Choroid plexus epithelial cell (primary cell): Measurements from ENCODE around the gene ATP6V0D1.
"Not testable (repeated sequence)": the region's sequence is repeated elsewhere in the genome, so short reads cannot be mapped to it uniquely, and the experiment has no call there.

ENCODE experiments used
- DNase-seq: peaks from one replicate; pipeline ENCODE4 v3.0.0-alpha.2; 2010; ENCODE audit warnings: low read depth
- H3K4me3 ChIP-seq: 2 replicates; pipeline ENCODE4 v1.5.1; 2011; ENCODE audit warnings: low read depth, mild to moderate bottlenecking, control low read depth, low read length, moderate library complexity
- TF ChIP-seq, protein P1 (sequence below): conservative IDR thresholded peaks from 2 replicates; pipeline ENCODE4 v1.5.1; 2011; ENCODE audit warnings: low read depth, mild to moderate bottlenecking, control low read depth, inconsistent platforms, low read length, moderate library complexity

The ATP6V0D1 gene

DNA sequence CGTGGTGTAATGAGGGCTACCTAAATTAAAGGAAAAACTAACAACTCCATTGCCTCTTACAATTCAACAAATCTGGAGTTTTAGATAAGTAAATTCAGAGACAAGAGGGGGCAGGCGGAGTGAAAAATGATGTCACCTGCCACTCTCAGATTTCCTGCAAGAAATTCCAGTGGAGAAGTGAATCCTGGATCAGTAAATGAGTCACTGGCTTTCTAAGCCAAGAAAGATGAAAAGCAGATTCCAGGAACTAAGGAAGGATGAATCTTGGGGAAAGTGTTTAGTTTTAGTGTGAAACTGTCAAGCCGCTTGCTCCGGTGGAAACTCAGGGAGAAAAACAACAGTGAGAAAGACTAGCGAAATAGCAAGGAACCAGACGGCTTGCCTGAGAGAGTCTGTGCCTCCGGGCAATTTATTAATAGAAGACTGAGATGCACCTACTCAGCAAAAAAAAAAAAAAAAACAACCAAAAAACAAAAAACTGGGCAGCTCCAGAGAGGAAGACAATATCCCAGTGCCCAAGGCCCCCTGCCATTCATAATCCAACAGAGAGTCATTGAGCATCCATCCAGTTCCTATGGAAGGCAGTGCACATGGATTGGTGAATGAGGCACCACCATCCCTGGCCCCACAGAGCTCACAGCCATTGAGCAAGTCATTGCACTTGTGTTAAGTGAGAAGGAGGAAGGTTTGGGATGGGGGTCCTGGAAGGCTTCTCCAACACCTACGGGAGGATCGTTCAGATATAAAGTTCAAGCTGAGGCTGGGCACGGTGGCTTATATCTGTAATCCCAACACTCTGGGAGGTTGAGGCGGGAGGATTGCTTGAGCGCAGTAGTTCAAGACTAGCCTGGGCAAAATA, 35.6 kb upstream of the ATP6V0D1 start:
- H3K4me3 ChIP-seq: no peak overlapping the region
- TF ChIP-seq, protein P1, sequence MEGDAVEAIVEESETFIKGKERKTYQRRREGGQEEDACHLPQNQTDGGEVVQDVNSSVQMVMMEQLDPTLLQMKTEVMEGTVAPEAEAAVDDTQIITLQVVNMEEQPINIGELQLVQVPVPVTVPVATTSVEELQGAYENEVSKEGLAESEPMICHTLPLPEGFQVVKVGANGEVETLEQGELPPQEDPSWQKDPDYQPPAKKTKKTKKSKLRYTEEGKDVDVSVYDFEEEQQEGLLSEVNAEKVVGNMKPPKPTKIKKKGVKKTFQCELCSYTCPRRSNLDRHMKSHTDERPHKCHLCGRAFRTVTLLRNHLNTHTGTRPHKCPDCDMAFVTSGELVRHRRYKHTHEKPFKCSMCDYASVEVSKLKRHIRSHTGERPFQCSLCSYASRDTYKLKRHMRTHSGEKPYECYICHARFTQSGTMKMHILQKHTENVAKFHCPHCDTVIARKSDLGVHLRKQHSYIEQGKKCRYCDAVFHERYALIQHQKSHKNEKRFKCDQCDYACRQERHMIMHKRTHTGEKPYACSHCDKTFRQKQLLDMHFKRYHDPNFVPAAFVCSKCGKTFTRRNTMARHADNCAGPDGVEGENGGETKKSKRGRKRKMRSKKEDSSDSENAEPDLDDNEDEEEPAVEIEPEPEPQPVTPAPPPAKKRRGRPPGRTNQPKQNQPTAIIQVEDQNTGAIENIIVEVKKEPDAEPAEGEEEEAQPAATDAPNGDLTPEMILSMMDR: no peak
- peak; percentile 24 for DNase-seq

DNA sequence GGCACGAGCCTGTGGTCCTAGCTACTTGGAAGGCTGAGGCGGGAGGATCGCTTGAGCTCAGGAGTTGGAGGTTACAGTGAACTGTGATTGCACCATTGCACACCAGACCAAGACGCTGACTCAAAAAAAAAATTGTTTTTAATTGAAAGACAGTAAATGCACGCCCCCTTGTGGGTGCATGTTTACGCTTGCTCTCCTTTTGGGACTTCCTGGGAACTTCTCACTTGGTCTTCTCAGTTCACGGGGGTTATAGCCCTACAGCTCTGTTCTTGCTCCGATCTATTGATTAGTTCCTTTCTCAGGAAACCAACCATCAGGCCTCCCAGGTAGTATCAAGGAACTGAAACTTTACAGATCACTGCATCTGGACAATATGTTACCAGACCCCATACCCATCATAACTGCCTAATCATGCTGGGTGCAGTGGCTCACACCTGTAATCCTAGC, 33.4 kb upstream of the ATP6V0D1 start:
- peak; percentile 93 for DNase-seq
- H3K4me3 ChIP-seq: no peak overlapping the region
- TF ChIP-seq, protein P1: peak; percentile 82

DNA sequence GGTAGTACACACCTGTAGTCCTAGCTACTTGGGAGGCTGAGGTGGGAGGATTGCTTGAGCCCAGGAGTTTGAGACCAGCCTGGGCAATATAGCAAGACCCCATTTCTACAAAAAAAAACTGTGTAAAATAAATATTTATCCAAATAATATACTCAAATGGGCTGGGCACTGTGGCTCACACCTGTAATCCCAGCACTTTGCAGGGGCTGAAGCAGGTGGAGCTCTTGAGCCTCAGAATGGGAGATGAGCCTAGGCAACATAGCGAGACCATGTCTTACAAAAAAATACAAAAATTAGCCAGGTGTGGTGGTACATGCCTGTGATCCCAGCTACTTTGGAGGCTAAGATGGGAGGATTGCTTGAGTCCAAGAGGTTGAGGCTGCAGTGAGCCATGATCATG, 32.9 kb upstream of the ATP6V0D1 start:
- not testable (repeated sequence) for H3K4me3 ChIP-seq, DNase-seq

DNA sequence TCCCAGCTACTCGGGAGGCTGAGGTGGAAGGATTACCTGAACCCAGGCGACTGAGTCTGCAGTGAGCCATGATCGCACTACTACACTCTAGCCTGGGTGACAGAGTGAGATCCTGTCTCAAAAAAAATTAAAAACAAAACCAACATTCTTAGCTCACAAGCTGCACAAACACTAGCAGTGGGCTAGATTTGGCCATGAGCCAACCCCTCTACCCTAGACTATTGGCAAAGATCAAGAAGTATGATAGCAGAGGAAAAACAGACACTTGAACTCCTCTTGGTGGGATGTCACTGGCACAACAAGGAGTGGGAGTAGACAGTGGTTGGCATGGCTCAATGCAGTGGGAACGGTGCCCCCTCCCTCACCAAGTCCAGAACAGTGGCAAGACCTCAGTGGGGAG, 28.1 kb upstream of the ATP6V0D1 start:
- TF ChIP-seq, protein P1: no peak
- H3K4me3 ChIP-seq: no peak overlapping the region

DNA sequence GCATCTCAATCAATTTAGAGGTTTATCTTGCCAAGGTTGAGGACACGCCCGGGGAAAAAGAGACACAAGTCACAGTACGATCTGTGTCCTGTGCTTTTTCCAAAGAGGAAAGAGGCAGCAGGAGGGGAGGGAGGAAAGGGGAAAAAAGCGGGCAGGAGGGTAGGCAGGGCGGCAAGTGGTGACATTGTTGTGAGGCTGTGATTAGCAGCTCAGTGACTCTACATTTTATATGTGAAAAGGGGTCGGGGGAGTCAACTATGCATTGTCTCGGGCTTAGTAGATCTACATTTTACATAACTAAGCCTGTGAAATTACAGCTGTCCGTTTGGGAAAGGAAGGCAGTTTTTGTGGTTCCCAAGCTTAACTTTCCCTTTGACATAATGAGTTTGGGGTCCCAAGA, 25.5 kb upstream of the ATP6V0D1 start:
- DNase-seq: no peak
- no peak overlapping the region for H3K4me3 ChIP-seq
- TF ChIP-seq, protein P1: no peak

More for the DNA sequence above, 28.1 kb upstream of the ATP6V0D1 start:
- no peak for DNase-seq

DNA sequence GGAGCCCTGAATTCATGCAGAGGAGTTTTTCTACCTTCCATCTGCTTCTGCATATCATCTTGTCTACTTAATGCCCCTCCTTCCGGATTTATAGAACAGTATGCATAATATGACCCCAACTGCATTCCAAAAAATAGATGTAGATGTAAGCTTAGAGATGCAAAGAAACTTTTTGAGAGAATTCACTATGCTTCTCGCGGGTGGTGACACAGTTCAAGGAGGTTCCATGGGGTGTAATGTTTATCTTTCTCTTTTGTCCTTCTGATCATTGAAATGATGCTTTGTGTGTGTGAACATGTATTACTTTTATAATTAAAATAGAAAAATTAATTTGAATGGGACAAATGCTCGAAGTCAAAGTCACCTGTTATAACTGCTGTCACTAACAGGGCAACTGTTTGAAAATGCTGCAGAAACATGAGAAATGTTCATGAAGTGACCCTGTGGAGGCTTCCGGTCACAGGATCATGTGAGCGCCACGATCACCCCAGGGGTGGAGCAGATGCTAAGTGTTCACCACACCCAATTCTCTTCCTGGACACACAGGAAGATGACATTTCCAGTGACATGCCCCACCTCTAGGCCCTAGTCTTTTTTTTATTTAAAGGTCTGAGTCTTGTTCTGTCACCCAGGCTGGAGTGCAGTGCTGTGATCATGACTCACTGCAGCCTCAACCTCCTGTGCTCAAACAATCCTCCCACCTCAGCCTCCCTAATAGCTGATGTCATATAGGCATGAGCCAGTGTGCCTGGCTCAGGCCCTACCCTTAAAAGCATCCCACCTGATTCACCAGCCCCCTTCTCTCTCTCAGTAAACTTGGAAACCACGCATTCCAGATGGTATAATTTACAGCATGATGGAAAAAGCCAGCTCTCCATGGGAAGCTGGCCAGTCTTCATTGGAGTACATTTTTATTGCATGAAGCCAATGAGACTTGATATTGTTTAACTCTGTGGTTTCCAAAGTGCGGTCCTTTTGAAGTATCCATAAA, 23.4 kb upstream of the ATP6V0D1 start:
- TF ChIP-seq, protein P1: no peak
- DNase-seq: no peak
- no peak overlapping the region for H3K4me3 ChIP-seq

DNA sequence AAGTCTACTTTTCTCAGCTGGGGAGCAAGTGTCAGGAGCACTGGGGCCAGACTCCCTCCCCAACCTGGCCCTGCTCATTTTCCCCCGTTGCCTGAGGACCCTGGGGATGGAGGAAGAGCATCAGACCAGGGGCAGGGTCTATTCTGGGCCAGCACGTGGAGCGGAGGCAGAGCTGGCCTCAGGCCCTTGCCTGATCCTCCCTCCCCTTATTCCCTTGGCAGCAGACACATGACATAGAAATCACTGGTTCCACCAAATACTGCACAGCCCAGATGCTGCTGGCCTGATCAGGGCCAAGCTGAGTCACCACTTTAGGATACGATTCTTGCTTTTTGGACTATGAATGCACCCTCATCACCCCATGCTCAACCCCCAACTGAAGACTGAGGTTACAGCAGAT, 18.1 kb upstream of the ATP6V0D1 start:
- H3K4me3 ChIP-seq: no peak overlapping the region
- TF ChIP-seq, protein P1: no peak
- DNase-seq: no peak
